Effector memory CD8-positive, alpha-beta T cell (primary cell): ENCODE results near the gene LEPROT.

Experiments
- ATAC-seq: fragments of 150-1000 bp; cut with Tn5 transposase; replicated peaks from 2 replicates; pipeline ENCODE4 v1.10.0; 2021; ENCODE audit warnings: mild to moderate bottlenecking, moderate library complexity
- DNase-seq, 3 experiments: peaks; one replicate each; pipeline ENCODE4 v3.0.0; 2021
- H3K27ac Mint-ChIP-seq, 2 donors: one replicate each; pipeline ENCODE4 v1.8.0; 2022; ENCODE audit warnings: mild to moderate bottlenecking in 2 of 2, mixed read lengths in 2 of 2, moderate library complexity in 2 of 2
- H3K27me3 Mint-ChIP-seq, 2 donors: one replicate each; pipeline ENCODE4 v1.8.0; 2022; ENCODE audit warnings: mixed read lengths in 2 of 2
- H3K36me3 Mint-ChIP-seq: one replicate; pipeline ENCODE4 v1.8.0; 2022; ENCODE audit warnings: mild to moderate bottlenecking, moderate library complexity, mixed read lengths; ENCODE audit not compliant: insufficient read depth
- H3K4me1 Mint-ChIP-seq, 2 donors: one replicate each; pipeline ENCODE4 v1.8.0; 2022; ENCODE audit warnings: low read depth in 2 of 2, mixed read lengths in 2 of 2
- H3K4me3 Mint-ChIP-seq, 2 donors: one replicate each; pipeline ENCODE4 v1.8.0; 2022; ENCODE audit warnings: mild to moderate bottlenecking in 2 of 2, mixed read lengths in 2 of 2, moderate library complexity in 2 of 2
- H3K9me3 Mint-ChIP-seq, 2 donors: one replicate each; pipeline ENCODE4 v1.8.0; 2022; ENCODE audit warnings: mixed read lengths in 2 of 2

The LEPROT gene

DNA sequence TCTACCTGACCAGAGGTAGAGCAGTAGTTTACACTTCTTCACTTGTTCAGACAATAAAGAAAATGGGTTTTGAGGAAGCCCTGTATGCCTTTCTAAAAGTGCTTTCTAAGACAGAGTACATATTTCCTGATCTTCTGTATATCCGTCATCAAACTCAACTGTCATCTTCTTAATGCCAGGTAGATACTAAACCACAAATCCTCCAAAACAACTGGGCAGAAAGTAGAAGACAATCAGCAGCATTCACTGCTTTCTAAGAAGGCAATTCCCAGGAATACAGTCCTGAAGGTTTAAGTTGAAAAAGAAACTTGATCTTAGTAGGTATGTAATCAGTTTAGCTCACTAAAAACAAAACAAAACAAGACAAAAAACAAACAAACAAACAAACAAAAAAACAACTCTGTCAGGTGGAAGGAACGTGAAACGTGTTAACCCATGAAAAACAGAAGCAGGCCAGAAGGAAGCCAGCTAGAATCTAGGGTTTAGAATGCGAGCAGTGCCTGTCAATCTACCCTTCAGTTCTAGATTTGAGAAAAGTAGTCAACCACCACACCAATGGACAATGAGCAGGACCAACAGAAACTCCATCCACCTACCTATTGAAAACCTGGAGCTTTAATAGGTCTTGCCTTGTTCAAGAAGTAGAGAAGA lies 59.2 kb downstream of the LEPROT start:
- Mint-ChIP-seq H3K4me3 (no peak overlapping the region), H3K9me3 (no peaks in the 10 kb centered on the region), H3K27ac (no peak overlapping the region), H3K4me1 (peaks cover 0 to 2% of the 10 kb centered on the region in 2 donors), H3K36me3 (no peaks in the 10 kb centered on the region), H3K27me3 (no peaks in the 10 kb centered on the region)
- ATAC-seq, result no peak
- DNase-seq, result no peak

- Mint-ChIP-seq H3K4me3 (no peak overlapping the region), H3K27ac (no peak overlapping the region), H3K4me1 (peaks cover 0 to 2% of the 10 kb centered on the region in 2 donors), H3K36me3 (no peaks in the 10 kb centered on the region), H3K27me3 (no peaks in the 10 kb centered on the region), H3K9me3 (no peaks in the 10 kb centered on the region)
- ATAC-seq (no peak), DNase-seq (no peak)
These were observed 60.4 kb downstream of the LEPROT start for GRCh38 chr1:65480684-65481405.

GRCh38 chr1:65483993-65484754 lies 63.7 kb downstream of the LEPROT start:
- no peaks in the 10 kb centered on the region for H3K9me3 Mint-ChIP-seq
- no peaks in the 10 kb centered on the region for H3K36me3 Mint-ChIP-seq
- no peaks in the 10 kb centered on the region for H3K27me3 Mint-ChIP-seq
- H3K4me1 Mint-ChIP-seq, result peaks cover 0 to 2% of the 10 kb centered on the region in 2 donors
- no peak overlapping the region for H3K4me3 Mint-ChIP-seq
- no peak for ATAC-seq
- no peak overlapping the region for H3K27ac Mint-ChIP-seq
- DNase-seq, result no peak
